A549 treated with AZD9567 at 1 μM for 4 hours (cell line): ENCODE measurements around the gene LRRC37A3. TPM values are rescaled to one million over a fixed set of nuclear protein-coding genes. Genes with fewer than 3 reads are reported as not detected.

ENCODE experiments used
- total RNA-seq: library from RNA; stranded (reverse); fragments of 200-300 nt; extraction: Qiagen RNA extraction; gene quantifications from 5 replicates; pipeline ENCODE4 v1.2.3, GENCODE V29; 2022; ENCODE audit not compliant: insufficient read depth

LRRC37A3 gene
- 1.8 to 7.4 TPM (median 2.2 TPM) in 5 replicates for total RNA-seq

GRCh38 chr17:64919289-64920025, at the start of gene LRRC37A3:
TSS of gene LRRC37A3 (minus strand) at chr17:64919478. CDS start at chr17:64897257, 22,221 bp downstream.

Other genes with a start within 250 kb of the LRRC37A3 start
- gene GNA13, start 137.3 kb upstream of the LRRC37A3 start, total RNA-seq: 28.4 to 41.7 TPM (median 36.1 TPM) in 5 replicates
- 3.6 to 6.2 TPM (median 5.6 TPM) in 5 replicates for gene RGS9, start 217.9 kb upstream of the LRRC37A3 start, total RNA-seq